Measurements from ENCODE around the gene TNFRSF6B. TPM values are rescaled to one million over a fixed set of nuclear protein-coding genes. Genes with fewer than 3 reads are reported as not detected.
A peak's percentile ranks its signal among the peaks of the same experiment; 100 is the strongest.

TNFRSF6B gene
- total RNA-seq, 2 donors from 2014 or later, result not detected

DNA sequence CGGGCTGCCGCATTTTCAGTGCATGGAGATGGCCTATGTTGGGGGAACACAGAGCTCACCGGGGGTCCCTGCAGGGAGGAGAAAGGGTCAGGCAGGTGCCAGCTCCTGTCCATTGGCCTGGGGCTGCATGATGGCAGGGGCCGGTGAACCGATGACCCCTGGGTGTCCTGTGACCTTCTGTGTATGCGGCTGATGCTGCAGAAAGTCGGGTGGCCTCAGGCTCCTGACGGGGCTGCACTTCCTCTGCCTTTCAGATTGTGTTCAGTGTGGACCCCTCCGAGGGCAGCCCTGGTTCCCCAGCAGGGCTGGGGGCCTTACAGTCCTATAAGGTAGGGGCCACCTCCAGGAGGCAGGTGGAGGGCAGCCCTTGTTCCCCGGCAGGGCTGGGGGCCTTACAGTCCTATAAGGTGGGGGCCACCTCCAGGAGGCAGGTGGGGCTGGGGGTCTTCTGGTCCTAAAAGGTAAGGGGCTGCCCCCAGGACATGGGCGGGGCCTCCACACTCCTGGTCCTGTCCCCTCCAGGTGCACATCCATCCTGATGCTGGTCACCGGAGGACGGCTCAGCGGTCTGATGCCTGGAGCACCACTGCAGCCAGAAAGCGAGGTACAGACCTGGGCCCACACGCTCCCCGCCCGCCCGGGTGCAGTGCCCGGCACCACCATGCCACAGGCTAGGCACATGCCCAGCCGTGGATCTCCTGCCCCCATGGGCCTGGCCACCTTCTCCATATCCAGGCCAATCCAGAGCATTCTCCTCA is 11.0 kb upstream of the TNFRSF6B start:
- Mint-ChIP-seq H3K9me3 (no peaks in the 10 kb centered on the region), H3K4me1 (ENCODE audit: low read depth in 2 of 2) (peaks cover 0 to 2% of the 10 kb centered on the region in 2 donors), H3K27ac (no peak overlapping the region), H3K27me3 (no peaks in the 10 kb centered on the region), H3K4me3 (no peak overlapping the region), H3K36me3 (no peaks in the 10 kb centered on the region)
- no peak for ATAC-seq
- DNase-seq (ENCODE audit: low spot score), result no peak

DNA sequence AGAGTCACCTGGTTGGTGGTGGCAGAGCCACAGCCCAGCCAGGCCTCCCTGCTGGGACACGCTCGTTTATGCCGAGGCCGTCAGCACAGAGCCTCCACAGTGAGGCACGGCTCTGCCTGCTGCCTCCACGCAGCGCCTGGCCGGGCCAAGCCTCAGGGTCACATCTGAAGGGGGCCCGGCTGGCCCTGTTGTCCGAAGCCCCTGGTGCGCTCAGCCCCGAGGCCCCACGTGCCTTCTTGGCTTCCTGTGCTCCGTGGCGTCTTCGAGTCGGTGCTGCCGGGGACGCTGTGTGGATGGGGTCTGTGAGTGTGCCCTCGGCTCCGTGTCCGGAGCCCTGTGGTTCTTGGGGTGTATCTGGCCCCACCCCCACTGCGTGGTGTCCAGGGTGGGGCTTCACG is 10.4 kb upstream of the TNFRSF6B start:
- Mint-ChIP-seq H3K4me3 (no peak overlapping the region), H3K27me3 (no peaks in the 10 kb centered on the region), H3K4me1 (ENCODE audit: low read depth in 2 of 2) (peaks cover 0 to 2% of the 10 kb centered on the region in 2 donors), H3K27ac (peak overlapping the region in 1 of 2 donors; percentile 23), H3K9me3 (no peaks in the 10 kb centered on the region), H3K36me3 (no peaks in the 10 kb centered on the region)
- peak in 1 of 2 donors; percentile 2 for ATAC-seq
- DNase-seq (ENCODE audit: low spot score), result no peak

DNA sequence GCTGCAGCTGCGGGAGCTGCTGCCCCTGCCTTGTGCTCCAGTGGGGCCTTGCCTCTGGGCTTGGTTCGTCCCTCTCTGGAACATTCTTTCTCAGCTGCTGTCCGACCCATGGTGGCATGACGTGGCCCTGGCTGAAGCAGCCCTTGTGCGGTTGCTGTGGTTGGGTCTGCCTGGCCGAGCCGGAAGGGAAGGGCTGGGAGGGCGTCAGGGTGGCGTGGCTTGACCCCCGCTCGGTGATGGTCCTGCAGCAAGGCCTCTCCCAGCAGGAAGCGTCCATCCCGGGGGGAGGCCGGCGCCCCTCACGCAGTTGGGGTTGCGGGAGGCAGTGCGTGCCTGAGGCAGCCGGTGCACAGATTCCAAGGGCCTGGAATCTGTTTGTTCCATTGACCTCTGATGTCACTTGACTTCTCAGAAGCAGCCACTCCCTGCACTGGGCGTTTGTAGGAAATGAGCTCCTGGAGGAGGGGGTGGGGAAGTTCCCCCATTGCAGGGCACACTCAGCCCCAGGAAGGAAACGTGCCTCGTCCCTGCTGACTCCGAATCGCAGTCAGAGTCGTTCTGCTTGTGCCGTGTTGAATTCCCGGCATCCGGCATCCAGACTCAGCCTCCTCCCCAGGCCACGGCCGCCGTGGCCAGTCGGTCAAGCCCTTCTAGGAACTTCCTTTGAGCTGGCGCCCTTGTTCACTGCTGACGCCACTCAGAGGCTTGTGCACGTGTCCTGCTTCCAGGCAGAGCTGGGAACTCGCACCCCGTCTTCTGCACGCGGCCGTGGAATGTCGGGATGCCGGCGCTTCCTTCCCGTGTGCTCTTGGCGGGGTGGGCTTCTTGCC is 9.7 kb upstream of the TNFRSF6B start:
- Mint-ChIP-seq H3K4me1 (ENCODE audit: low read depth in 2 of 2) (peaks cover 0 to 2% of the 10 kb centered on the region in 2 donors), H3K27me3 (no peaks in the 10 kb centered on the region), H3K36me3 (no peaks in the 10 kb centered on the region), H3K9me3 (no peaks in the 10 kb centered on the region), H3K27ac (peak overlapping the region in 1 of 2 donors; percentile 23), H3K4me3 (no peak overlapping the region)
- no peak for DNase-seq (ENCODE audit: low spot score)
- ATAC-seq, result peak; percentile 50 to 67

- DNase-seq (ENCODE audit: low spot score), result no peak
- Mint-ChIP-seq H3K4me3 (no peak overlapping the region), H3K9me3 (no peaks in the 10 kb centered on the region), H3K36me3 (no peaks in the 10 kb centered on the region), H3K27me3 (no peaks in the 10 kb centered on the region), H3K27ac (no peak overlapping the region), H3K4me1 (ENCODE audit: low read depth in 2 of 2) (peaks cover 0 to 2% of the 10 kb centered on the region in 2 donors)
- no peak for ATAC-seq
Measured at GRCh38 chr20:63687419-63688178, 8.9 kb upstream of the TNFRSF6B start.

DNA sequence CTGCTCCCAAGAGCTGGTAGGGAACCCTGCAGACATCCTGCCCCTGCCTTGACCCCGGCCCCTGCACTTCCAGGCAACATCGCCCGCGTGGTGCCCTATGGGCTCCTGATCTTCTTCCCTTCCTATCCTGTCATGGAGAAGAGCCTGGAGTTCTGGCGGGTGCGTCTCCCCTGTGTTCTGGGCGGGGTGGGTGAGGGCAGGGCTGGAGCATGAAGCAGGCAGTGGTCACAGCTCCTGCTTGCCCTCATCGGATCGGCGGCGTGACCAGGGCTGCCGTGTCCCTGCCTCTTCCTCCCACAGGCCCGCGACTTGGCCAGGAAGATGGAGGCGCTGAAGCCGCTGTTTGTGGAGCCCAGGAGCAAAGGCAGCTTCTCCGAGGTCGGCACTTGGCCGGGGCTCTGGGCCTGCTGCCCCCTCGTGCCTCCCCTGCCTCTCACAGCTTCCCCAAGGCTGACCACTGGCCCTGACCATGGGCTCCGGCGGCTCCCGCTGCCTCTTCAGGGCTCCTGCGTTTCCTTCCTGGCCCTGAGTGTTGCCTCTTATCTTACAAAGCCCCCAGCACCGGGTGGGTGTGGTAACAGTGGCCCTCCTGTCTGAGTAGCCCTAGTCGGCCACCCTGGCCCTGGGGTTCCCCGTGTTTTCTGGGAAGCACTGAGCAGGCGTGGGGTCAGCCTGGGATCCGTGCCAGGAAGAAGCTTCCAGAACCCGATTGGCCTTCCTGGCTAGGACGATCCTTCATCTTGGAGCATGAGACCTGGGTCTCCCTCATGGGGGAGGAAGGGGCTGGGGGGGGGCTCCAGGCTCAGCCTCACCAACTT is 8.0 kb upstream of the TNFRSF6B start:
- H3K4me3 Mint-ChIP-seq, result no peak overlapping the region
- H3K9me3 Mint-ChIP-seq, result no peaks in the 10 kb centered on the region
- H3K36me3 Mint-ChIP-seq, result no peaks in the 10 kb centered on the region
- DNase-seq (ENCODE audit: low spot score) (no peak), ATAC-seq (no peak)
- H3K4me1 Mint-ChIP-seq (ENCODE audit: low read depth in 2 of 2), result peaks cover 0 to 2% of the 10 kb centered on the region in 2 donors
- H3K27ac Mint-ChIP-seq, result no peak overlapping the region
- H3K27me3 Mint-ChIP-seq, result no peaks in the 10 kb centered on the region

- no peaks in the 10 kb centered on the region for H3K36me3 Mint-ChIP-seq
Measured at GRCh38 chr20:63689046-63690002, 7.1 kb upstream of the TNFRSF6B start.

DNA sequence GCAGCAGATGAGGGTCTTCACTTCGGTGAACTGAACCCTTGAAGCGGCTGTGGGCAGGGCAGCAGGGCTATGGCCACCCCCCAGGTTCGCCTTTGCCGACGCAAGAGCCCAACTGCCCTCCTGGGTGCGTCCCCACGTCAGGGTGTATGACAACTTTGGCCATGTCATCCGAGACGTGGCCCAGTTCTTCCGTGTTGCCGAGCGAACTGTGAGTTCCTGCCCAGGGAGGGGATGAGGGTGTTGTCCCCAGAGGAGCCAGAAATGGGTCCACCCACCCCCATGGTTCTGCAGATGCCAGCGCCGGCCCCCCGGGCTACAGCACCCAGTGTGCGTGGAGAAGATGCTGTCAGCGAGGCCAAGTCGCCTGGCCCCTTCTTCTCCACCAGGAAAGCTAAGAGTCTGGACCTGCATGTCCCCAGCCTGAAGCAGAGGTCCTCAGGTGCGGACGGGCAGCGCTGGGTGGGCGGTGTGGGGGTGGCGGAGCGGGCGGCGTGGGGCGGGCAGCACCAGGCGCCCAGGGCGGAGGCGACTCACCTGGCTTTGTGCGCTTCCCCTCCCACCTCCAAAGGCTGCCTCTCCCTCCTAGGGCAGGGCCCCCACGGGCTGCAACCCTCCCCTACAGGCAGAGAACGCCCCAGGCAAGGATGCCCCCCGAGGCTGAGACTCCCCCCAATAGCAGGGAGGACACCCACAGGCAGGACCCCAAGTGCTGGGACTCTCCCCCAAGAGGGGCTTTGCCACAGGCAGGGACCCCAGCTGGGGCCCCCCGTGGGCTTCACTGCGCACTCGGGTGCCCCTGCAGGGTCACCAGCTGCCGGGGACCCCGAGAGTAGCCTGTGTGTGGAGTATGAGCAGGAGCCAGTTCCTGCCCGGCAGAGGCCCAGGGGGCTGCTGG is 6.2 kb upstream of the TNFRSF6B start:
- Mint-ChIP-seq H3K4me1 (ENCODE audit: low read depth in 2 of 2) (peaks cover 0 to 2% of the 10 kb centered on the region in 2 donors), H3K36me3 (no peaks in the 10 kb centered on the region), H3K4me3 (no peak overlapping the region), H3K27ac (no peak overlapping the region), H3K9me3 (no peaks in the 10 kb centered on the region), H3K27me3 (no peaks in the 10 kb centered on the region)
- DNase-seq (ENCODE audit: low spot score) (peak; percentile 51), ATAC-seq (no peak)

More at GRCh38 chr20:63689046-63690002, 7.1 kb upstream of the TNFRSF6B start:
- no peak overlapping the region for H3K27ac Mint-ChIP-seq
- H3K9me3 Mint-ChIP-seq, result no peaks in the 10 kb centered on the region
- no peaks in the 10 kb centered on the region for H3K27me3 Mint-ChIP-seq
- no peak overlapping the region for H3K4me3 Mint-ChIP-seq
- peak; percentile 49 for DNase-seq (ENCODE audit: low spot score)
- no peak for ATAC-seq
- peaks cover 0 to 2% of the 10 kb centered on the region in 2 donors for H3K4me1 Mint-ChIP-seq (ENCODE audit: low read depth in 2 of 2)

GRCh38 chr20:63690898-63691710 is 5.3 kb upstream of the TNFRSF6B start:
- peaks cover 0 to 2% of the 10 kb centered on the region in 2 donors for H3K4me1 Mint-ChIP-seq (ENCODE audit: low read depth in 2 of 2)
- H3K4me3 Mint-ChIP-seq, result no peak overlapping the region
- no peaks in the 10 kb centered on the region for H3K27me3 Mint-ChIP-seq
- no peak overlapping the region for H3K27ac Mint-ChIP-seq
- H3K36me3 Mint-ChIP-seq, result no peaks in the 10 kb centered on the region
- ATAC-seq, result no peak
- H3K9me3 Mint-ChIP-seq, result no peaks in the 10 kb centered on the region
- DNase-seq (ENCODE audit: low spot score), result peak; percentile 58

- Mint-ChIP-seq H3K27ac (peak overlapping the region in 1 of 2 donors; percentile 41), H3K4me1 (ENCODE audit: low read depth in 2 of 2) (no peaks in the 10 kb centered on the region), H3K27me3 (no peaks in the 10 kb centered on the region), H3K4me3 (no peak overlapping the region), H3K9me3 (no peaks in the 10 kb centered on the region), H3K36me3 (no peaks in the 10 kb centered on the region)
- ATAC-seq (no peak), DNase-seq (ENCODE audit: low spot score) (peak; percentile 59)
Measured at GRCh38 chr20:63691711-63692435, 4.6 kb upstream of the TNFRSF6B start.

DNA sequence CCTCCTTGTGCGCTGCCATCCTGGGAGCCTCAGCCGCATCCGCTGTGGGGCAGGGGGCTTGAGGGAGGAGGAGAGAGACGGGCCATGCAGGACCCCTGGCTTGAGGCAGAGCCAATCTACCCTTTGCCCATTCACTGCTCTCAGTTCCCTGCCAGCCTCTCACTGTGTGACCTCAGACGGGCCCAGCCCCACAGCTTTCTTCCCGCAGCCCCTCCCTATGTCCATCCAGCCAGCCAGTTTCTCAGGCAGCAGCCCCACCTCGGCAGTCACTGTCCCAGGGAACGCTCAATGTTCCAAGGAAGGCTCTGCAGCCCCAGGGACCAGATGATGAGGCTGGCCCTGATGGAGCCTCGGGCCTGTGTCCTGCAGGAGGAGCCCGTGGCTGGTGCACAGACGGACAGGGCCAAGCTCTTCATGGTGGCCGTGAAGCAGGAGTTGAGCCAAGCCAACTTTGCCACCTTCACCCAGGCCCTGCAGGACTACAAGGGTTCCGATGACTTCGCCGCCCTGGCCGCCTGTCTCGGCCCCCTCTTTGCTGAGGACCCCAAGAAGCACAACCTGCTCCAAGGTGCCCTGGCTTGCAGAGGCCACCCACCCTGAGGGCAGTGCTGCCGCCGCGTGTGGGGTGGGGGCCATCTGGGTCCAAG is 3.9 kb upstream of the TNFRSF6B start:
- H3K4me1 Mint-ChIP-seq (ENCODE audit: low read depth in 2 of 2), result peaks cover 0 to 2% of the 10 kb centered on the region in 2 donors
- ATAC-seq, result no peak
- H3K4me3 Mint-ChIP-seq, result no peak overlapping the region
- peak; percentile 44 for DNase-seq (ENCODE audit: low spot score)
- H3K27ac Mint-ChIP-seq, result peak overlapping the region in 1 of 2 donors; percentile 41
- no peaks in the 10 kb centered on the region for H3K9me3 Mint-ChIP-seq
- no peaks in the 10 kb centered on the region for H3K36me3 Mint-ChIP-seq
- H3K27me3 Mint-ChIP-seq, result no peaks in the 10 kb centered on the region

All from natural killer cell treated with Interleukin-12 subunit alpha and Interleukin-12 subunit beta and Interleukin-15 and Interleukin-18, amount 100 ng/mL, for 72 hours (primary cell).